ENCODE results near the gene HAGH. TPM values are rescaled to one million over a fixed set of nuclear protein-coding genes. Genes with fewer than 3 reads are reported as not detected.

HAGH gene
- total and polyA plus RNA-seq, 4 experiments from 2014 or later = 54.3 to 77.8 (median 68.5) TPM

- Mint-ChIP-seq H3K27me3 (no peaks in the 10 kb centered on the region), H3K27ac (no peak overlapping the region), H3K4me3 (no peak overlapping the region), H3K4me1 (peaks cover 0 to 3% (median 0%) of the 10 kb centered on the region in 4 donors), H3K9me3 (peaks cover 0 to 9% (median 5%) of the 10 kb centered on the region in 8 donors), H3K36me3 (peaks cover 10% of the 10 kb centered on the region in 2 donors)
- no peak overlapping the region for H3K4me3 ChIP-seq (ENCODE audit: low read length in 2 of 2)
- H3K27ac ChIP-seq (ENCODE audit: low read depth, low read length) = no peak overlapping the region
- peaks cover 7% of the 10 kb centered on the region for H3K36me3 ChIP-seq (ENCODE audit: insufficient read depth, low read length)
- H3K27me3 ChIP-seq (ENCODE audit: insufficient read depth, low read length) = no peaks in the 10 kb centered on the region
- POLR2A ChIA-PET (ENCODE audit: partially characterized antibody) = interaction anchor here (0.9 to 1.6 kb wide), 3 partner anchors 10 to 21 kb away, joined by 3 to 5 read pairs (median 4); partner anchors contain the start of genes EME2, MRPS34, NUBP2 and SPSB3
- H3K9me3 ChIP-seq (ENCODE audit: control insufficient read depth in 1 of 2, low read length in 2 of 2) = no peaks in the 10 kb centered on the region
- no peak for DNase-seq
- CTCF ChIA-PET (ENCODE audit: partially characterized antibody) = no interaction called here
- H3K4me1 ChIP-seq (ENCODE audit: insufficient read depth, low read length) = no peaks in the 10 kb centered on the region
- intact Hi-C loops (cut with micrococcal nuclease) = no loop called here
Observed at GRCh38 chr16:1792836-1793577, 33.6 kb downstream of the HAGH start.

- no peaks in the 10 kb centered on the region for H3K4me1 ChIP-seq (ENCODE audit: insufficient read depth, low read length)
Observed at GRCh38 chr16:1791943-1792812, 34.4 kb downstream of the HAGH start.

GRCh38 chr16:1791256-1791942 is 35.2 kb downstream of the HAGH start:
- H3K4me1 ChIP-seq (ENCODE audit: insufficient read depth, low read length) = no peaks in the 10 kb centered on the region
- H3K9me3 Mint-ChIP-seq = no peaks in the 10 kb centered on the region
- H3K27me3 Mint-ChIP-seq = no peaks in the 10 kb centered on the region
- H3K27me3 ChIP-seq (ENCODE audit: insufficient read depth, low read length) = no peaks in the 10 kb centered on the region
- H3K27ac ChIP-seq (ENCODE audit: low read depth, low read length) = no peak overlapping the region
- DNase-seq = no peak
- CTCF ChIA-PET (ENCODE audit: partially characterized antibody) = no interaction called here
- H3K4me1 Mint-ChIP-seq = peaks cover 0 to 3% (median 0%) of the 10 kb centered on the region in 4 donors
- H3K9me3 ChIP-seq (ENCODE audit: control insufficient read depth in 1 of 2, low read length in 2 of 2) = no peaks in the 10 kb centered on the region
- intact Hi-C loops (cut with micrococcal nuclease) = no loop called here
- peaks cover 13% of the 10 kb centered on the region for H3K36me3 ChIP-seq (ENCODE audit: insufficient read depth, low read length)
- no peak overlapping the region for H3K27ac Mint-ChIP-seq
- H3K4me3 Mint-ChIP-seq = no peak overlapping the region
- H3K36me3 Mint-ChIP-seq = peaks cover 4 to 8% of the 10 kb centered on the region in 2 donors
- H3K4me3 ChIP-seq (ENCODE audit: low read length in 2 of 2) = no peak overlapping the region
- POLR2A ChIA-PET (ENCODE audit: partially characterized antibody) = interaction anchor here (0.6 to 1.6 kb wide), 2 partner anchors 9 to 19 kb away, joined by 3 to 5 read pairs; partner anchors contain the start of genes EME2, MRPS34, NUBP2 and SPSB3

More at GRCh38 chr16:1791943-1792812, 34.4 kb downstream of the HAGH start:
- H3K36me3 ChIP-seq (ENCODE audit: insufficient read depth, low read length) = peaks cover 9% of the 10 kb centered on the region
- no peak for DNase-seq
- intact Hi-C loops (cut with micrococcal nuclease) = no loop called here
- H3K27ac ChIP-seq (ENCODE audit: low read depth, low read length) = no peak overlapping the region
- H3K27ac Mint-ChIP-seq = no peak overlapping the region
- peaks cover 0 to 3% (median 0%) of the 10 kb centered on the region in 4 donors for H3K4me1 Mint-ChIP-seq
- no peaks in the 10 kb centered on the region for H3K27me3 ChIP-seq (ENCODE audit: insufficient read depth, low read length)
- no peak overlapping the region for H3K4me3 ChIP-seq (ENCODE audit: low read length in 2 of 2)
- H3K27me3 Mint-ChIP-seq = no peaks in the 10 kb centered on the region
- ChIA-PET POLR2A (ENCODE audit: partially characterized antibody) (interaction anchor here (1.6 kb wide), 3 partner anchors 9 to 20 kb away, joined by 4 to 5 read pairs (median 5); partner anchors contain the start of genes EME2, MRPS34, NUBP2 and SPSB3), CTCF (ENCODE audit: partially characterized antibody) (no interaction called here)
- peaks cover 8 to 9% of the 10 kb centered on the region in 2 donors for H3K36me3 Mint-ChIP-seq
- no peaks in the 10 kb centered on the region for H3K9me3 ChIP-seq (ENCODE audit: control insufficient read depth in 1 of 2, low read length in 2 of 2)
- H3K9me3 Mint-ChIP-seq = peaks cover 0 to 5% (median 2%) of the 10 kb centered on the region in 8 donors
- H3K4me3 Mint-ChIP-seq = no peak overlapping the region

GRCh38 chr16:1790611-1791255 is 35.9 kb downstream of the HAGH start:
- no peak for DNase-seq
- ChIA-PET POLR2A (ENCODE audit: partially characterized antibody) (interaction anchor here (0.6 to 1.6 kb wide), 2 partner anchors 8 to 19 kb away, joined by 3 to 5 read pairs; partner anchors contain the start of genes EME2, MRPS34, NUBP2 and SPSB3), CTCF (ENCODE audit: partially characterized antibody) (no interaction called here)
- peaks cover 4 to 8% of the 10 kb centered on the region in 2 donors for H3K36me3 Mint-ChIP-seq
- no peaks in the 10 kb centered on the region for H3K27me3 Mint-ChIP-seq
- no peak overlapping the region for H3K27ac ChIP-seq (ENCODE audit: low read depth, low read length)
- H3K4me3 Mint-ChIP-seq = no peak overlapping the region
- H3K4me3 ChIP-seq (ENCODE audit: low read length in 2 of 2) = no peak overlapping the region
- H3K27me3 ChIP-seq (ENCODE audit: insufficient read depth, low read length) = no peaks in the 10 kb centered on the region
- H3K9me3 ChIP-seq (ENCODE audit: control insufficient read depth in 1 of 2, low read length in 2 of 2) = no peaks in the 10 kb centered on the region
- no peaks in the 10 kb centered on the region for H3K9me3 Mint-ChIP-seq
- peaks cover 4% of the 10 kb centered on the region for H3K4me1 ChIP-seq (ENCODE audit: insufficient read depth, low read length)
- no peak overlapping the region for H3K27ac Mint-ChIP-seq
- peaks cover 0 to 5% (median 0%) of the 10 kb centered on the region in 4 donors for H3K4me1 Mint-ChIP-seq
- H3K36me3 ChIP-seq (ENCODE audit: insufficient read depth, low read length) = peaks cover 13% of the 10 kb centered on the region
- intact Hi-C loops (cut with micrococcal nuclease) = no loop called here

GRCh38 chr16:1790261-1790610 is 36.4 kb downstream of the HAGH start:
- Mint-ChIP-seq H3K4me3 (no peak overlapping the region), H3K4me1 (peaks cover 0 to 10% (median 2%) of the 10 kb centered on the region in 4 donors), H3K27me3 (no peaks in the 10 kb centered on the region), H3K27ac (no peak overlapping the region), H3K36me3 (peaks cover 4 to 8% of the 10 kb centered on the region in 2 donors), H3K9me3 (no peaks in the 10 kb centered on the region)
- H3K4me1 ChIP-seq (ENCODE audit: insufficient read depth, low read length) = peaks cover 9% of the 10 kb centered on the region
- CTCF ChIA-PET (ENCODE audit: partially characterized antibody) = no interaction called here
- no peaks in the 10 kb centered on the region for H3K9me3 ChIP-seq (ENCODE audit: control insufficient read depth in 1 of 2, low read length in 2 of 2)
- intact Hi-C loops (cut with micrococcal nuclease) = no loop called here
- H3K4me3 ChIP-seq (ENCODE audit: low read length in 2 of 2) = no peak overlapping the region
- no peak overlapping the region for H3K27ac ChIP-seq (ENCODE audit: low read depth, low read length)
- H3K27me3 ChIP-seq (ENCODE audit: insufficient read depth, low read length) = no peaks in the 10 kb centered on the region
- no peak for DNase-seq
- H3K36me3 ChIP-seq (ENCODE audit: insufficient read depth, low read length) = peaks cover 13% of the 10 kb centered on the region
- POLR2A ChIA-PET (ENCODE audit: partially characterized antibody) = interaction anchor here (1.6 kb wide), 1 partner anchor 8 kb away, joined by 5 read pairs; the partner anchor contains the start of genes NUBP2 and SPSB3

GRCh38 chr16:1789643-1790045 is 37.0 kb downstream of the HAGH start:
- no peak overlapping the region for H3K27ac Mint-ChIP-seq
- CTCF ChIA-PET (ENCODE audit: partially characterized antibody) = no interaction called here
- no peaks in the 10 kb centered on the region for H3K27me3 Mint-ChIP-seq
- H3K36me3 Mint-ChIP-seq = peaks cover 4 to 9% of the 10 kb centered on the region in 2 donors
- H3K4me3 ChIP-seq (ENCODE audit: low read length in 2 of 2) = no peak overlapping the region
- intact Hi-C loops (cut with micrococcal nuclease) = no loop called here
- no peak overlapping the region for H3K4me3 Mint-ChIP-seq
- peaks cover 2 to 14% (median 5%) of the 10 kb centered on the region in 4 donors for H3K4me1 Mint-ChIP-seq
- H3K4me1 ChIP-seq (ENCODE audit: insufficient read depth, low read length) = peaks cover 14% of the 10 kb centered on the region
- no peaks in the 10 kb centered on the region for H3K9me3 ChIP-seq (ENCODE audit: control insufficient read depth in 1 of 2, low read length in 2 of 2)
- H3K36me3 ChIP-seq (ENCODE audit: insufficient read depth, low read length) = peaks cover 13% of the 10 kb centered on the region
- POLR2A ChIA-PET (ENCODE audit: partially characterized antibody) = no interaction called here
- no peaks in the 10 kb centered on the region for H3K9me3 Mint-ChIP-seq
- no peak for DNase-seq
- H3K27me3 ChIP-seq (ENCODE audit: insufficient read depth, low read length) = no peaks in the 10 kb centered on the region
- no peak overlapping the region for H3K27ac ChIP-seq (ENCODE audit: low read depth, low read length)
